Dermis microvascular lymphatic vessel endothelial cell (primary cell): Measurements from ENCODE around the gene NACC2. TPM values are rescaled to one million over a fixed set of nuclear protein-coding genes. Genes with fewer than 3 reads are reported as not detected.

Experiments used
- DNase-seq, 2 donors: peaks; one replicate each; pipeline versions ENCODE4 v3.0.0 to v3.0.0-alpha.2; 2010; ENCODE audit warnings: low read depth in 2 of 2
- total RNA-seq: library from RNA; depleted of rRNA; stranded (reverse); fragments of >200 nt; gene quantifications from 2 replicates; pipeline ENCODE4 v1.2.1, GENCODE V29; 2014

NACC2 gene
- total RNA-seq, 1 donor from 2014 or later, result 12.2 TPM

- peak; percentile 76 to 84 for DNase-seq
Measured at GRCh38 chr9:136023410-136024225, 71.5 kb downstream of the NACC2 start.

GRCh38 chr9:136022731-136023409 is 72.2 kb downstream of the NACC2 start:
- no peak for DNase-seq

GRCh38 chr9:136021872-136022681 is 73.0 kb downstream of the NACC2 start:
- DNase-seq, result no peak

GRCh38 chr9:136021171-136021871 is 73.8 kb downstream of the NACC2 start:
- DNase-seq, result no peak

GRCh38 chr9:136020671-136021070 is 74.4 kb downstream of the NACC2 start:
- DNase-seq, result no peak

GRCh38 chr9:136020206-136020605 is 74.9 kb downstream of the NACC2 start:
- DNase-seq, result no peak

GRCh38 chr9:136019681-136020060 is 75.4 kb downstream of the NACC2 start:
- no peak for DNase-seq

GRCh38 chr9:136019041-136019680 is 75.9 kb downstream of the NACC2 start:
- DNase-seq, result no peak

- no peak for DNase-seq
Measured at GRCh38 chr9:136018257-136019031, 76.6 kb downstream of the NACC2 start.

- no peak for DNase-seq
Measured at GRCh38 chr9:136017289-136018190, 77.5 kb downstream of the NACC2 start.

GRCh38 chr9:136016572-136017288 is 78.4 kb downstream of the NACC2 start:
- DNase-seq, result no peak

- no peak for DNase-seq
Measured at GRCh38 chr9:136015656-136016571, 79.2 kb downstream of the NACC2 start.

GRCh38 chr9:136014924-136015633 is 80.0 kb downstream of the NACC2 start:
- DNase-seq, result no peak

GRCh38 chr9:136014147-136014923 is 80.8 kb downstream of the NACC2 start:
- no peak for DNase-seq

GRCh38 chr9:136013524-136014034 is 81.5 kb downstream of the NACC2 start:
- DNase-seq, result no peak

GRCh38 chr9:136013116-136013515 is 82.0 kb downstream of the NACC2 start:
- no peak for DNase-seq
